ENCODE results near the gene TRIM41. TPM values are rescaled to one million over a fixed set of nuclear protein-coding genes. Genes with fewer than 3 reads are reported as not detected.
A peak's percentile ranks its signal among the peaks of the same experiment; 100 is the strongest.

The TRIM41 gene
- total and polyA plus RNA-seq, 9 of the 15 experiments (the other 6 are each of a cell fraction or from before 2014, with no cell fraction given), result 1.8 to 47.6 (median 20.9) TPM

GRCh38 chr5:181204113-181204825 is 18.8 kb upstream of the TRIM41 start (continued):
- TF ChIP-seq, protein P1, sequence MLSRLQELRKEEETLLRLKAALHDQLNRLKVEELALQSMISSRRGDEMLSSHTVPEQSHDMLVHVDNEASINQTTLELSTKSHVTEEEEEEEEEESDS (CRISPR knock-in tag; IDR thresholded peaks at IDR 0.05), result no peak
- no peak for TF ChIP-seq COPS2 (conservative IDR thresholded peaks at IDR 0.05)
- TF ChIP-seq YY1 (IDR thresholded peaks at IDR 0.05; ENCODE audit: borderline replicate concordance in 1 of 3, control insufficient read depth in 1 of 3, extremely low read depth in 1 of 3, insufficient read depth in 3 of 3, insufficient read length in 1 of 3, insufficient replicate concordance in 2 of 3, low read depth in 1 of 3, low read length in 2 of 3), result peak in 1 of 3 experiments; percentile 20
- TF ChIP-seq CHD2 (IDR thresholded peaks at IDR 0.05; ENCODE audit: low read depth, low read length), result no peak
- no peak for TF ChIP-seq ZNF12 (CRISPR knock-in tag; IDR thresholded peaks at IDR 0.05)
- TF ChIP-seq, protein P2, sequence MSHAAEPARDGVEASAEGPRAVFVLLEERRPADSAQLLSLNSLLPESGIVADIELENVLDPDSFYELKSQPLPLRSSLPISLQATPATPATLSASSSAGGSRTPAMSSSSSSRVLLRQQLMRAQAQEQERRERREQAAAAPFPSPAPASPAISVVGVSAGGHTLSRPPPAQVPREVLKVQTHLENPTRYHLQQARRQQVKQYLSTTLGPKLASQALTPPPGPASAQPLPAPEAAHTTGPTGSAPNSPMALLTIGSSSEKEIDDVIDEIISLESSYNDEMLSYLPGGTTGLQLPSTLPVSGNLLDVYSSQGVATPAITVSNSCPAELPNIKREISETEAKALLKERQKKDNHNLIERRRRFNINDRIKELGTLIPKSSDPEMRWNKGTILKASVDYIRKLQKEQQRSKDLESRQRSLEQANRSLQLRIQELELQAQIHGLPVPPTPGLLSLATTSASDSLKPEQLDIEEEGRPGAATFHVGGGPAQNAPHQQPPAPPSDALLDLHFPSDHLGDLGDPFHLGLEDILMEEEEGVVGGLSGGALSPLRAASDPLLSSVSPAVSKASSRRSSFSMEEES (CRISPR knock-in tag; IDR thresholded peaks at IDR 0.05), result no peak
- no peak for TF ChIP-seq PBX2 (CRISPR knock-in tag; IDR thresholded peaks at IDR 0.05; ENCODE audit: low read depth)
- TF ChIP-seq PBX2 (tag; conservative IDR thresholded peaks at IDR 0.05; ENCODE audit: low read depth), result no peak
- TF ChIP-seq ZFP36 (IDR thresholded peaks at IDR 0.05; ENCODE audit: low read depth, low read length, partially characterized antibody), result no peak
- TF ChIP-seq ZNF830 (CRISPR knock-in tag; IDR thresholded peaks at IDR 0.05), result no peak
- peak; percentile 71 for TF ChIP-seq CXXC5 (CRISPR knock-in tag; IDR thresholded peaks at IDR 0.05)
- no peak for TF ChIP-seq KDM4B (IDR thresholded peaks at IDR 0.05; ENCODE audit: borderline replicate concordance in 2 of 2, low read depth in 1 of 2)
- TF ChIP-seq ATF7 (IDR thresholded peaks at IDR 0.05), result peak; percentile 19; the same call in 1 of the 2 replicates
- TF ChIP-seq ELF4 (CRISPR knock-in tag; IDR thresholded peaks at IDR 0.05), result no peak
- TF ChIP-seq SRSF7 (optimal IDR thresholded peaks at IDR 0.05; ENCODE audit: low read depth, low read length), result no peak
- TF ChIP-seq HNRNPLL (IDR thresholded peaks at IDR 0.05; ENCODE audit: low read depth, low read length, poor library complexity, severe bottlenecking), result no peak
- peak in 1 of 2 experiments; percentile 17; a peak in 1 of 4 replicates for TF ChIP-seq SIN3A (IDR thresholded peaks at IDR 0.05; ENCODE audit: borderline replicate concordance in 2 of 2, control insufficient read depth in 1 of 2, low read depth in 2 of 2, low read length in 2 of 2)
- TF ChIP-seq ZBTB17 (CRISPR knock-in tag; IDR thresholded peaks at IDR 0.05), result 0 out of 2 replicates have a peak, but pooled peaks have one; percentile 46
- TF ChIP-seq ZNF644 (tag; IDR thresholded peaks at IDR 0.05; ENCODE audit: low read depth), result no peak
- TF ChIP-seq, protein P3, sequence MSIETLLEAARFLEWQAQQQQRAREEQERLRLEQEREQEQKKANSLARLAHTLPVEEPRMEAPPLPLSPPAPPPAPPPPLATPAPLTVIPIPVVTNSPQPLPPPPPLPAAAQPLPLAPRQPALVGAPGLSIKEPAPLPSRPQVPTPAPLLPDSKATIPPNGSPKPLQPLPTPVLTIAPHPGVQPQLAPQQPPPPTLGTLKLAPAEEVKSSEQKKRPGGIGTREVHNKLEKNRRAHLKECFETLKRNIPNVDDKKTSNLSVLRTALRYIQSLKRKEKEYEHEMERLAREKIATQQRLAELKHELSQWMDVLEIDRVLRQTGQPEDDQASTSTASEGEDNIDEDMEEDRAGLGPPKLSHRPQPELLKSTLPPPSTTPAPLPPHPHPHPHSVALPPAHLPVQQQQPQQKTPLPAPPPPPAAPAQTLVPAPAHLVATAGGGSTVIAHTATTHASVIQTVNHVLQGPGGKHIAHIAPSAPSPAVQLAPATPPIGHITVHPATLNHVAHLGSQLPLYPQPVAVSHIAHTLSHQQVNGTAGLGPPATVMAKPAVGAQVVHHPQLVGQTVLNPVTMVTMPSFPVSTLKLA (conservative IDR thresholded peaks at IDR 0.05), result peak; percentile 11 to 35; a peak in 1 of 4 replicates

Measured in K562 (cell line).